Stimulated activated CD4-positive, alpha-beta T cell treated with anti-CD3 and anti-CD28 coated beads, Interleukin-1b, Interleukin-23, amount 100 ng/mL, for 48 hours (primary cell): Measurements from ENCODE around the gene HOXA2.

Experiments
- DNase-seq: peaks from one replicate; pipeline ENCODE4 v3.0.0-alpha.2; 2020

The HOXA2 gene

DNA sequence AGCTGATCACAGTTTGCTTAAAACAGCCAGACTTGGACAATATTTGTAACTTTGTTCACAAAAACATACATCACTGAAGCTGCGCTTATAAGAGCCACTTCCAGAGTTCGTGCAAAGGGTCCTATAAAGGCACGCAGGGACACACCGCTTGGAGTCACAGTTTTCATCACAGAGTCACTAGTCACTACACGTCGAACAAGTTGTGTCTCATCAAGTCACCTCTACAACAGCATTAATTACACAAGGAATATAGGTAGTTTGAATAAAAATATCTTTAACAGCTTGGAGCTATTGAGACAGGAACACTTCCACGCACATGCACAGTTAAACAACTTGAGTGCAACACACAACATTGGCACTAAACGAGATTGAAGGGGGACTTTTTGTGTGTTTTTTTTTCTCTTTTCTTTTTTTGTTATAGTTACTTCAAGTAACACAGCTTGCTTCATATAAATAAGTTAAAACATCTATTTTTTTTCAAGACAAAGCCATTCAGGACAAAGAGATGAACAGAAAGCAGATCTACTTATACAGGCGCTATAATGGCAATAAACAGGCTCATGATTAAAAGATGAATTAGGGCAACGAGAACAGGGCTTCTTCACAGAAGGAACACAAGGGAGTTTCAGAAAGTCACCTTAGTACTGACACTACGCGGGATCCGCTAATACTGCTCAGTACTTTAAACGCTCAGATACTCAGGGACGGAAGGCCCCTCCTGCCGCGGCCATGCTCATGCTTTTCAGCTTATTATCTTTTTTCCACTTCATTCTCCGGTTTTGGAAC, 38.8 kb upstream of the HOXA2 start:
- no peak for DNase-seq

DNA sequence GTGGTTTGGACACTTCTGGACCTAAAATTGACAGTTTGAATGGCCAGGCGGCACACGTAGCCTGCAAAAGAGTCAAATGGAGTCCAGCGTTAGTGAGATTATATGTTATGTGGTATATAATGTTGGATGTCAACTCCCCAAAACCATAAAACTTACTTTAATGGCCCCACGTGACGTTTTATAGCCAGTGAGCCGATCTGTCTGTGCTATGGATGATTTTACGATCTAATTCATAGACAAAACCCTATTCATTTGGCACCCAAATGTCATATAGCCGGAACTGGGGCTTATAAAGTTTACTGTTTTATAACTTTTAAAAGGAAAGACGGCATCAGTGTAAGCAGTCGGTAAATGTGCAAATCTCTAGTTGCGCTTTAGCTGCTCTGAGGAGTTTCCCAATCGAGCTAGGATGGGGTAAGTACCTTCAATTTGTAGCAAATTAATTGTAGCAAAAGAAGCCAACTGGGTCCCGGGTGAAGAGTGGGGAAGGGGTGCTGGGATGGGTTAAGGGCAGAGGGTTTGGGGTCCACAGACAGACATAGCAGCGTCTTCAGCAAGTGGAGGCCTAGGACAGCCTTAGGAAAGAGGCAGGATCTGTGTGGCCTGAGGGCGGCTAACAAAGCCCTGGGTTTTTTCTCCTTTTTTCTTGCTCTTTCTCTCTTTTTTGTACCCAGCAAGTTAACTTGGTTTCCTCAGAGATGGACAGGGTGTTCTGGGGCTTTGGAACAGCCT, 37.8 kb upstream of the HOXA2 start:
- DNase-seq: no peak

DNA sequence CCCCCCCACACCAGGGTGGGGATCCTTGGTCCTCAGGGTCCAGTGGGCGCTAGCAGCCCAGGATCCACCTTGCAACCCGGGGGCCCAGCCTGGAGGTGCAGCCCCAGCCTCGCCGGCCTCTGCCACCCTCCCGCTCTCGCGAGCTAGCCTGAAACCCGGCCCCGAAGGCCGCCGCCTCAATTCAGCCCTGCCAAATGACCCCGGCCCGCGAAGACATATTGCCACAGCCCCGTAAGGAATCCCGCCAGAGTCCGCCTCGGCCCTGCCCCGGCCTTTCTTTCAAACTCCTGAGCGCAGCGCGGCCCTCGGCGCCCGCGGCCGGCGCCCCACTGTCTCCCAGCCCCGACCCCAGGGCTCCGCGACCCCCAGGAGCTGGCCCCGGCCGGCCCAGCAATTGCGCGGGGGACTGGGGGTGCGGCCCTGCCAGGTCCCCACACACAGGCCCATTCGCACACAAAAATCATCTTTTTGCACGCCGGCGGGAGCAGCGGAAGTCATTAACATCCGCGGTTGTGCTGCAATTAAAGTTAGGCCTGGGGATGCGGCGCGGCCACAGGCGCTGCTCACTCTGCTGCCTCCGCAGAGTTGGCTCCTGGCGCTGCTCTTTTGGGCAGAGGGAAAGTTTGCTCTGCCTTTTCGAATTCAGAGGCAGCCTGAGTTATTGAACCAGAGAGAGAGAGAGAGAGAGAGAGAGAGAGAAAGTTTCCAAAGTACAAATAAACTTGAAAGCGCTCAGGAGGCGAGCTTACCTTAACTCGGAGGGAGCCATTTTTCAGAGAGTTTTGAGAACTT, 37.0 kb upstream of the HOXA2 start:
- DNase-seq: no peak

DNA sequence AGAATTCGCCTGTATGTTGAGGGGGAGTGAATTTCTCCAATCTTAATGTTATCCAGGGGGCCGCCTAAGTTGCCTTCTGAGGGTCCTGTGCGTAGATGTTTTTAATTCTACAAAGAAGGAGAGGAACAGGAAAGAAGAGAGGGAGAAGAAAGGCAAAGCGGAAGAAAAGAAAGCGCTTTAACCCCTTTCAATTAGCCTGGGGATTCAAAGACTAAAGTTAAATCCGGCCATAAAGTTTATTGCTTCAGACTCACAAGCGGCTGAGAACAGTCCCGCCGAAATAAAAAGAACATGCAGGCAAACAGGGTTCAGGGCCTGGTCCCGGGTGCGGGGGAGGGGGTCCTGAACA, 36.5 kb upstream of the HOXA2 start:
- DNase-seq: no peak

DNA sequence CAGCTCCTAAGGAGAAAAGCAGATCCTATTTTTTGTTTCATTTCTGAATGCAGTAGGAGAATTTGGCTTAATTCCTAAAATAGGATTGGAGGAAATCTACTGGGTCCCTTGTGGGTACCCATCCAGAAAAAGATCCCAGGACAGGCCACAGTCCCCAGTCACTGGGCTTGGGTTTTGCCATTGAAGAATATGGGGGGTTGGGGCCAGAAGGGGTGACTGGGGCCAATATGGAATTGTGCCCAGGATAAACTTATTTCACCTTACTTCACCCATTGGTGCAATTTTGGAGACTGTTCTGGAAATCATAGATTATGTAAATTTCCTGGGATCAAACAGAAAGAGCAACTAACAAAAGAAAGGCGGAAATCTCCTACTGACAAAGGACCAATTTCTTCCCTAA, 36.0 kb upstream of the HOXA2 start:
- no peak for DNase-seq

DNA sequence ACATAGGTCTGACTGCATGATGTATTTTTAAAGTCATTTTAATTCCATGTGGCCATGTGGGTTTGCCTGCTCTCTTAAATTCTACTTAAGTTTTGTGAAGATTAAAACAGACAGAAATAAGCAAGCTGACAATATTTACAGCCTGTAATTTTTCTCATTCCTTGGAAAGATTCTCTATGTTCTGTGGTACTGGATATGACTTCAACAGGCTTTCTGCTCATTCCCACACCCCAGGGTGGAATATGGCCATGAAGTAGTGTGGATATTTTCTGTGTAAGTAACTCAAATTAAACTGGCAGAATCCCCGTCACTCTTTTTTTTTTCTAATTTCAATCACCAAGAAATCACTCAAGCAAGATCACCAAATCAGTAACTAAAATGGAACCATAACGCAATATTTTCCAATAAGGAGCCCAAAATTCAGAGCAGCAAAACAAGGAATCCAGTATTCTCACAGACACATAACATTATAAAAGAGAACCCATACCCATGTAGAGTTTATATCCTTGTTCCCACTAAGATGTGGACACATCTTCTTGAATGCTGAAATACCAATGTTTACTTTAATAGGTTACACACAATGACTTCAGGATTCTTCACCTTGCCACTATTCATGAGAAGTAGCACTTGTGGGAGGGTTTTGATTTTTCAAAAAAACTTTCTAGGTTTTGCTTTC, 35.3 kb upstream of the HOXA2 start:
- DNase-seq: no peak

DNA sequence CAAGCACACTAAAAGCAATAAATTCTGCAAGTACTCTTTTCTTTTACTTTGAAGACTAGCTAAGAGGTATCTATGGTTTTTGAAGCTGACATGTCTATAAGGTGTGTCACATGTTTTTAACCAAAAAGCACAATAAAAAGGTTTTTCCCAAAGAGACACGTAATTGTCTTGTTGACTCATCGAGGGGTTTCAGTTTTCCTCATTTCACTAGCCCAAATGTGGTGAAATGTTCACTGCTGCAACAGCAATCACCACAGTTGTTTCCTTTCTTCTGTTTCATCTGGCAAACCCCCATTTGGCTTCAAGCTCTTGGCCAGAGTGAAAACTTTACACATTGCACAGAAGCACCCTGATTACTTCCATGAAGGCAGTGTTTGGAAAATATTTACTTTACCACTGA, 31.9 kb upstream of the HOXA2 start:
- DNase-seq: no peak

DNA sequence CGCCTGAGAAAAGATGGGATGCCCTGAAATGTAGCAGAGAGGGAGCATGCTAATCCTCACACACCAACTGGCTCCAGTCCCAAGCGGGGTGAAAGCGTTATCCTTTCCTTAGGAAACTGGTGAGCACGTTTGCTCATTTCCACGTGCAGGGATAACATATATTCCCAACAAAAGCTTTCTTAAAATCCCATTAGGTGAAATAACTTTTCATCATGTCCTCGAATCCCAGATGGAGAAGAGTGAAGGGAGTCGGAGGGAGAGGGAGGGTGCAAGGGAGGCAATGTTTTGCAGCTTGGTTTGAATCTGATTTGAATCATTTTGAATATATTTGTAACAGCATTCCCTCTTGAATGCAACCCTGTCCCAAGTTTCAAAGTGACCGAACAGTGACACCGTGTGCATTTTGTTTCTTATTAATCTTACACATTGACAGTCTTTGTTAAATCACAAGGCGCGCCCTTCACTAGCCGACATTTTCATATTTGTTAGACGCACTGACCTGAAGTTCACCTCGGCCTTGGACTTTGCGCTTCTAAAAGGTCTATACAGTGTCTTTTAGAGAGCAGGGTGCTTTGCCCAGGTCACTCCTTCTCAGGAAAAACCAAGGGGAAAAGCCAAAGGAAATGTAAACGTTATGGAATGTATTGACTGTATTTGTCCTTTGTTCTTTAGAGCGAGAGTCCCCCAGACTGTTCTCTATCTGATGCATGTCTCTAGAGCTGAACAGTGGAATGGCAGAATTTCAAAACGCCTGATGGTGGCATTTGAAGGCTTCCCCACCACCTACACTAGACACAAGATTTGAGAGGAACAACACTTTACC, 31.1 kb upstream of the HOXA2 start:
- no peak for DNase-seq

DNA sequence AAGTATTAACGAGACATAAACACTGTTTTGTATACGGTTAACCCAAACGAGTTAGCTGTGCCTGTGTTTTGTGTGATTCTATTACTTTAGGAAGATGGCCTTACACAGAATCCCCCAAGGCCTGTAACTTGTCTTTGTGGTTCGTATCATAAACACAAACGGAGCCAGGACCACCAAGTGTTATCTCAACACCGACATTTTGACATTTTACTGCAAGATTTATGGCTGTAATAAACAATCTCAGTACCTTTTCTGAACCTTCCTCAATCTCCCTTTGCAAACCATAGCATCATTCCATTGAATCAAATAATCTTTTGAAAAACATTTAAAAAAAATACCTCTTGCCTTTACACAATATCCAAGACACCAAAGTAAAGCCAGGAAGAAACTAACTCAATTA, 30.5 kb upstream of the HOXA2 start:
- no peak for DNase-seq

DNA sequence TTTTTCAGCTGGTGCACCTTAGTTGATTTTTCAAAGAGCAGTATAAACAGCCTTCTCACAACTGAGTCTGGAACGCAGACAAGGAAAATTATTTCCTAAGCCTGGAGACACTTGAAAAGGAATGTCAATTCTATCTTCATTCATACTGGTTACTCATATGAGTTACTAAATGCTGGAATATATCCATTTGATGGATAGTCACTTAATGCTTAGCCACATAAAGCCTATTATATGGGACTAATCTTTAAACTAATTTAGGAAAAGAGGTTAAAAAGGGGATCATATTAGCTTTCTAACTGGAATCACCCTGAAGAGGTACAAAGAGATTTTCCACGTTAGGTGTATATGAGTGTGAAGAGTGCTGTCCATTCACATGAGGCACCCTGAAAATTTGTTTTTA, 29.7 kb upstream of the HOXA2 start:
- no peak for DNase-seq

DNA sequence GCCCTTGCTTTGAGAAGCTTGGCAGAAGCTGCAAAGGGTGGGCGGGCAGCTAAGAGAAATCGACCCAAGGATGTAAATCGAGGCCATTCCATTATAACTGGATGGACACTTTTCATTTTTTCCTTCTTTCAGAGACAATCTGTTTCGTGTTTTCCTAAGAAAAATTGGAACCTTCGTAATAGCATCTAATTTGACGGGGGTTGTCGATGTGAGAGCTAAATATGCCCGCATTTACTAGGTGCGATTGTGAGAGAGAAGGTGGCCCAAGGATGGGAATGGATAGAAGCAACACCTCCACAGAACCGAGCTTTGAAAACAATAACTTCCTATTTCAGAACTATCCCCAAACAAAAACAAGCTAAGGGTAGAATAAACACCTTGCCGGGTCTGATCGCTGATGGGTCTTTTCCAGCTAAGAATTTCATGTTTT, 28.9 kb upstream of the HOXA2 start:
- DNase-seq: no peak

DNA sequence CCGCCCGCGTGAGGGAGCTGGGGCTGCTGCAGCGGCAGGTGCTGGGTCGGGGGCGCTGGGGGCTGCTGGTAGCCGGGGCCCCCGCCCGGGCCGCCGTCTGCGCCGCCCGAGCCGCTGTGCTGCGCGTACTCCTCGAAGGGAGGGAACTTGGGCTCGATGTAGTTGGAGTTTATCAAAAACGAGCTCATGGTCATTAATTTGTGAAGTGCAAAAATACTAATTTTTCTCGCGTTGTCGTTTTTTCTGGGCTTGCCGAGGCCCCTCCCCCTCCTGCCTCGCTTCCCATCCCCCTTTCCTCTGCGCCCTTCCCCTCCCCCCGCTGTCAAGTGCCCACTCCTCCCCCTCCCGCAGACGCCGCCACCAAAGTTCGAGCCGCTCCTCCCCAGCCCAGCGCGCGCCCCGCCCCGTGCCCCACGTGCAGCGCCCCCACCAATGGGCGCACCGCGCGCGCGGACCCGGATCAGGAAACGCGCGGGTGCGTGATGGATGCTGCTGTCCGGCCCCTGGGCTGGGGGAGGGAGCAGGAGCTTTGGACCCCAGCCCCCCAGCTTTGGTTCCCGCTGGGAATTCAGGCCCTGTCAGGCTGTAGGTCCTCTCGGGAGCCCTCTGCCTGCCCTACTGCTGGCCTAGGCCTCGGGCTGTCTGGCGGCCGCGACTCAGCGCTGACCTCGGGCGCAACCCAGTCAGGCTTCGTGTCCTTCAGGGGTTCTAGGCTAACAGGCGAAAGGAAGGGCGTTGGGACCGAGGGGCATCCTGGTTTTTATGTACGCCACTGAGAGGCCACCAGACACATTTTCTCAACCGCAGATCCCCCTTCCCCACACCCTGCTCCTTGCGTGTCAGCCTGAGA, 28.3 kb upstream of the HOXA2 start, which contains the start of gene HOXA4:
Gene HOXA4, minus strand, starts transcription at position 218 of the 850 bp plus-strand sequence. Its CDS starts 24 bp downstream, at position 194.
- DNase-seq: peak; percentile 67

DNA sequence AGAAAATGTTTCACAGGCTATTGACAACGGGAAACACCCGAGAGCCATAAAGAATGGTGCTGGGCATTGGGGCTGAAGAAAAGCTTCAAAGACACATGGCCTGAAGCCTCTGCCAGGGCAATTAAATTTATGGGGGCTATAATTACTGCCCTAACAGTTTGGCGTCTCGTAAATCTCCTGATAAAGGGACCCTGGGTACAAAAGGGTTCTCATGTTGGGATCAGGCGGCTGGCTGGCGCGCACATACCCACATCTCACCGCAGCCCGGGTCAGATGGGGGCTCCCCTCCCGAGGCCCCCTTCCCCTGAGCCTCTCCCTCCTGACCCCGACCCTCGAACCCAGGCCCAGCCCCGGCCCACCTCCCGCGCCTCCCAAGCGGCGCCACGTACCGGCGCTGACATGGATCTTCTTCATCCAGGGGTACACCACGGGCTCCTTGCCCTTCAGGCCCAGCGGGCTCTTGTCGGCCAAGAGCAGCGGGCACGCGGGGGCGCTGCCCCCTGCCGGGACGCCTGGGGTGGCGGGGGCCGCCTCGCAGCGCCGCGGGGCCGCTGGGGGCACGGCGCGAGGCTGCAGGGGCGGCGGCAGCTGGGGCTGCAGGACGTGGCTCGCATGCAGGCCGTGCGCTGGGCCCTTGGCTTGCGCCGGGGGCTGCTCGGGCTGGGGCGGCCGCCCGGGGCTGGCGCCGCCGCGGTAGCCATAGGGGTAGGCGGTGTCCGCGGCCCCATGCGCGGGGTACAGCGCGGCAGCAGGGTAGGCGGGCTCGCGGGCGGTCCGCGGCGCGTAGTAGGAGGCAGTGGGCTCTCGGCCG, 27.5 kb upstream of the HOXA2 start:
- no peak for DNase-seq

DNA sequence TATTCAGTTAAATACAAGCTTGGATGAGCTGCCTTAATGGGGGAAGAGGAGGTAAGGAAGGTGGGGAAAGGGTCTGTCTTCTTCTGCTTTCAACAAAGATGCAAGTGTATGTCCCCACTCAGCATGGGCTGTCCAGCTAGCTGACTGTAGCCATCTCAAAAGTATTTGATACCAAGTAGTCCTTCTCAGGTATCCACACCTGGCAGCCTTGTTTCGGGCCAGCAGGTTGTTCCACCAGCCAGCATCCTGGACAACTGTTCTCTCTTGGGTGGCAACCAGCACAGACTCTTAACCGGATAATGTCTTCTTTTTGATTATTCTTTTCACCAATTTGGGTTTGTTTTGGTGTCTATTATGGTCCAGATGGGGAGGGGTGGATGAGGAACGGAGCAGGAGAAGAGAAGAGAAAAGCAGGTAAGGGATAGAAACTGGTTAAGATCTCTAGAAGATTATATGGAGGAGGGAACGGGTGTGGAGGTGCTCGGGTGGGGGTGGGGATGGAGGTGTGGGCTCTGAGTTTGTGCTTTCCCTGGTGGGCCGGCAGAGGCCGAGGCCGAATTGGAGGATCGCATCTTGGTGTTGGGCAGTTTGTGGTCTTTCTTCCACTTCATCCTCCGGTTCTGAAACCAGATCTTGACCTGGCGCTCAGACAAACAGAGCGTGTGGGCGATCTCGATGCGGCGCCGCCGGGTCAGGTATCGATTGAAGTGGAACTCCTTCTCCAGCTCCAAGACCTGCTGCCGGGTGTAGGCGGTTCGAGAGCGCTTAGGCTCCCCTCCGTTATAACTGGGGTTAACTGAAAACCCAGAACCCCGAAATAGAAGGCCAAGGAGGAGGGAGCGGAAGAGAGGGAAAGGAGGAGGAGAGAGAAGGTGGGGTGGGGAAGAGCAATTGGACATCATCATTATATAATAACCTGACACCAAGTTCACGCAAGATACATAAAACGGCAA, 26.6 kb upstream of the HOXA2 start:
- no peak for DNase-seq

DNA sequence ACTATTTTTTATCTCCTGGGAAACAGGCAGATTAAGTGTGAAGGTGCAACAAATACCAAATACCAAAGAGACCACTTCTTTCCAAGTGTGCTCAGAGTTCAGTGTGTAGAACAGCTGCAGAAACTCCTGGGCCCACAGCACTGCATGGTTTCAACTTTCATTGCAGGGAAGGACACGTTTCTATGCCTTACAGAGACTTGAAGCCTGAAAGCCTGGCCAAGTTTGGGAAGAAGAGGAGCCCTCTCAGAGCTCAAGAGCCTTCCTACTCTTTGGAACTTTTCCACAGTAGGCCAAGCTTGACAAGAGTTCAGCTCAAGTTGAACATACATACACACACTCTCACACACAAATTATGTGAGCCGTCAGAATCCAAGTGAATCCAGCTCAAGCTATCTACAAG, 25.6 kb upstream of the HOXA2 start:
- no peak for DNase-seq

DNA sequence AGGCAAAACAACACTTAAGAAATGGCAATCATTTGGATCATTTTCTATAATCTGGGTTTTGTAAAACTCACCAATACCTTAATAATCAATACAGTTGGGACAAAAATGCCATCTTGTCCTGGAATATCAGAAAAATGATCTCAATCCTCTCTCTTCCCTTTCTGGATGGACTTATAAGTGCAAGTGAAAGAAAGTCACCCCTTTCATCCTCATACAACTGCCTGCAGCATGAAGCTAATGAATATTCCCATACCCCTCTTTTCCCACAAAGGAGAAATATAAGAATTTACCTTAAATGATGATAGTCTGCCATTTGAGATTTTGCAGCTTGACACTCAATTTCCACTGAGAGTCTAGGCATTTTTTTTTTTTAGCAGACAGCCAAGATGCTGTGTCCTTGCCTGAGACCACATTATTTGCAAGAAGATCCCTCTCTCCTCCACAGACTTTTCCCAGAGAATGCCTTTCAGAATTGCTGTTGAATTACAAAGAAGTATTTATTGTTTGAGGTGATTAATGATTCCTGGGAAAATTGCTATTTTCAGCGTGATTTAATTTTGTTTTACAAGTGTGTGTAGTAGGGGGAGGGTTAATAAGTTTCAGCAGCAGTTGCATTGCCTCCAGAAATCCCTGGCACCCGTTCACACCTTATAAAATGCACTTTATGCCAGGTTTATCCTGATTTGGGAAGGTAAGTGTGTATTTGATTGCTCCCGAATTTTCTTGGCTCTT, 24.3 kb upstream of the HOXA2 start:
- DNase-seq: no peak

DNA sequence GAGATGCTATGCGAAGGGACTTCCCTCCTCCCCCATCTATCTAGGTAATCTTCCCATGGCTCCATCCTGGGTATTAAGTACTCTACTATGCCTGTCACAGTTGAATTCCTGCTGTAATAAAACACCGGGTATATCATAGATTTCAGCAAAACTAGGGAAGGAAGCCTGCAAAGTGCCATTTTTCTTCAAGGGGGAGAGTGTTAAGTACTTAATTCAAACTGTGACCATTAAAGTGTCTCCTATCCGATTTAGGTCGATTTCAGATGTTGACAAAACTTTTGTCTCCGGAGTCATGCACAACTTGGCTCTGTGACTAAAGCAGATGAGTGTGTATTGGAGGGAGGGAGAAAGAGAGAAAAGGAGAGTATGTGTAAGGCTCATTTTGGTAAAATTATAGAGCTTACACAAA, 23.5 kb upstream of the HOXA2 start:
- DNase-seq: no peak
